ENCODE results near the gene GIGYF1.

The GIGYF1 gene

GRCh38 chr7:100679927-100680575 lies 14.0 kb downstream of the GIGYF1 start:
- H3K27me3 ChIP-seq (ENCODE audit: insufficient read depth, low read depth): no peaks in the 10 kb centered on the region
- H3K4me1 ChIP-seq (ENCODE audit: low read depth, poor library complexity, severe bottlenecking): peaks cover 10% of the 10 kb centered on the region
- no peak overlapping the region for H3K27ac ChIP-seq
- no peak overlapping the region for H3K4me3 ChIP-seq (IDR thresholded peaks at IDR 0.05; ENCODE audit: insufficient read depth, low read depth, low read length)
- no peak overlapping the region for H3K4me2 ChIP-seq
- H3K9ac ChIP-seq: no peak overlapping the region
- H3K36me3 ChIP-seq (ENCODE audit: insufficient read depth): peaks cover 3% of the 10 kb centered on the region; the same call in 1 of the 2 replicates
- TF ChIP-seq, protein P1, sequence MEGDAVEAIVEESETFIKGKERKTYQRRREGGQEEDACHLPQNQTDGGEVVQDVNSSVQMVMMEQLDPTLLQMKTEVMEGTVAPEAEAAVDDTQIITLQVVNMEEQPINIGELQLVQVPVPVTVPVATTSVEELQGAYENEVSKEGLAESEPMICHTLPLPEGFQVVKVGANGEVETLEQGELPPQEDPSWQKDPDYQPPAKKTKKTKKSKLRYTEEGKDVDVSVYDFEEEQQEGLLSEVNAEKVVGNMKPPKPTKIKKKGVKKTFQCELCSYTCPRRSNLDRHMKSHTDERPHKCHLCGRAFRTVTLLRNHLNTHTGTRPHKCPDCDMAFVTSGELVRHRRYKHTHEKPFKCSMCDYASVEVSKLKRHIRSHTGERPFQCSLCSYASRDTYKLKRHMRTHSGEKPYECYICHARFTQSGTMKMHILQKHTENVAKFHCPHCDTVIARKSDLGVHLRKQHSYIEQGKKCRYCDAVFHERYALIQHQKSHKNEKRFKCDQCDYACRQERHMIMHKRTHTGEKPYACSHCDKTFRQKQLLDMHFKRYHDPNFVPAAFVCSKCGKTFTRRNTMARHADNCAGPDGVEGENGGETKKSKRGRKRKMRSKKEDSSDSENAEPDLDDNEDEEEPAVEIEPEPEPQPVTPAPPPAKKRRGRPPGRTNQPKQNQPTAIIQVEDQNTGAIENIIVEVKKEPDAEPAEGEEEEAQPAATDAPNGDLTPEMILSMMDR (conservative IDR thresholded peaks at IDR 0.05; ENCODE audit: low read depth, low read length): no peak
- peaks cover 12% of the 10 kb centered on the region; the same call in 1 of the 2 replicates for H3K79me2 ChIP-seq (ENCODE audit: insufficient read depth, low read depth)
- H2AFZ ChIP-seq (ENCODE audit: low read depth): no peak overlapping the region
- H4K20me1 ChIP-seq (ENCODE audit: insufficient read depth): no peaks in the 10 kb centered on the region

DNA sequence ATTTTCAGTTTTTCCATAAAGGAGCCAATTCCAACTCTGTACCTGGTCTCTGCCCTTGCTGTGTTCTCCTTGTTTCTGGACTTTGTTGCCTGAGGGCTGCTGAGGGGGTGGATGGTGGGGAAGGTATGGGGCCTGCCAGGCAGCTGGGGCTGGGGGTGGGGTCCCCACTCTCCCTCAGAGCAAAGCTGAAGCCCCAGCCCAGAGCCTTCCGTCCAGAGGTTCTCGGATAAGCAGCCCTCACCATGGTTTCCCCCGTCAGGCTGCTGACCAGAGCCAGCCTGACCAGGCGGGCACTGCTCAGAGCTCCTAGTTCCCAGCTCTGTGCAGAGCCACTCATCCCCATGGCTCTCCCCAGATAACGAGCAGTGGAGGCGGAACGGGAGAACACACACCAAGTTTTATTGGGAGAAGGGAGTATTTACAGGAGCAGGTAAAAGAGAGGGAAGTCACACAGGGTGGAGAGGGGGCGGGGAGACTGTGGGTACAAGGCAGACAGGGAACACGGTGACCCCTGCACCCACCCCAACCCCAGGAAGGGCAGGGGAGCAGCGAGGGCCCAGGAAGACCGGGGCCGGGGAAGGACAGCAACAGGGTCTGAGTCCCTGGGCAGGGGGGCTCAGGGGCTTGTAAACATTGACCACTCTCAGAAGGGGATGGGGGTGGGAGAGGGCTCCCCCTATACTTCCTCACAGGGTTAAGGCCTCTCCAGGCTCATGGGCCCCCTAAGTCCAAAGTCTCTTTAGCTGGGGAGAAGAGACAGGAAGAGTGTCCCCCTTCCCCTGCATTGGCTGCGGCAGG lies 14.7 kb downstream of the GIGYF1 start:
- Histone ChIP-seq H3K4me3 (IDR thresholded peaks at IDR 0.05; ENCODE audit: insufficient read depth, low read depth, low read length) (no peak overlapping the region), H3K36me3 (ENCODE audit: insufficient read depth) (peaks cover 3% of the 10 kb centered on the region; the same call in 1 of the 2 replicates), H3K79me2 (ENCODE audit: insufficient read depth, low read depth) (peaks cover 17% of the 10 kb centered on the region), H3K27ac (no peak overlapping the region), H3K4me2 (no peak overlapping the region), H2AFZ (ENCODE audit: low read depth) (no peak overlapping the region), H3K27me3 (ENCODE audit: insufficient read depth, low read depth) (no peaks in the 10 kb centered on the region), H3K4me1 (ENCODE audit: low read depth, poor library complexity, severe bottlenecking) (peaks cover 10% of the 10 kb centered on the region), H4K20me1 (ENCODE audit: insufficient read depth) (no peaks in the 10 kb centered on the region), H3K9ac (no peak overlapping the region)
- TF ChIP-seq, protein P1 (conservative IDR thresholded peaks at IDR 0.05; ENCODE audit: low read depth, low read length): no peak

DNA sequence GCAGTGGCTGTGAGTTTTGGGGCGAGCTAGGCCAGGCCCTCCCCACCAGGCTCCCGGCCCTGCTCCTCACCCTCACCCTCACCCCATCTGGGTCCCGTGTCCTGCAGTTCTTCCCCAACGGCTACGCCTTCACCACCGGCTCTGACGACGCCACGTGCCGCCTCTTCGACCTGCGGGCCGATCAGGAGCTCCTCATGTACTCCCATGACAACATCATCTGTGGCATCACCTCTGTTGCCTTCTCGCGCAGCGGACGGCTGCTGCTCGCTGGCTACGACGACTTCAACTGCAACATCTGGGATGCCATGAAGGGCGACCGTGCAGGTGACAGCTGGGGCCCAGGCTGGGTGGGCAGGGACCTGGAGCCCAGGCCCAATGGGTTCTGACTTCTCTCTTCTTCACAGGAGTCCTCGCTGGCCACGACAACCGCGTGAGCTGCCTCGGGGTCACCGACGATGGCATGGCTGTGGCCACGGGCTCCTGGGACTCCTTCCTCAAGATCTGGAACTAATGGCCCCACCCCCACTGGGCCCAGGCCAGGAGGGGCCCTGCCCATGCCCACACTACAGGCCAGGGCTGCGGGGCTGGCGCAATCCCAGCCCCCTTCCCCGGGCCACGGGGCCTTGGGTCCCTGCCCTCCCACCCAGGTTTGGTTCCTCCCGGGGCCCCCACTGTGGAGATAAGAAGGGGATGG lies 15.6 kb downstream of the GIGYF1 start:
- peaks cover 3% of the 10 kb centered on the region; the same call in 1 of the 2 replicates for H3K36me3 ChIP-seq (ENCODE audit: insufficient read depth)
- peaks cover 10% of the 10 kb centered on the region for H3K4me1 ChIP-seq (ENCODE audit: low read depth, poor library complexity, severe bottlenecking)

More for the DNA sequence above, 15.6 kb downstream of the GIGYF1 start:
- Histone ChIP-seq H3K27me3 (ENCODE audit: insufficient read depth, low read depth) (no peaks in the 10 kb centered on the region), H3K4me2 (no peak overlapping the region), H3K27ac (no peak overlapping the region), H2AFZ (ENCODE audit: low read depth) (no peak overlapping the region), H3K9ac (no peak overlapping the region), H3K4me3 (IDR thresholded peaks at IDR 0.05; ENCODE audit: insufficient read depth, low read depth, low read length) (no peak overlapping the region), H4K20me1 (ENCODE audit: insufficient read depth) (no peaks in the 10 kb centered on the region), H3K79me2 (ENCODE audit: insufficient read depth, low read depth) (peaks cover 19% of the 10 kb centered on the region)
- TF ChIP-seq, protein P1 (conservative IDR thresholded peaks at IDR 0.05; ENCODE audit: low read depth, low read length): no peak
